Measurements from ENCODE around the gene MCM9.

DNA sequence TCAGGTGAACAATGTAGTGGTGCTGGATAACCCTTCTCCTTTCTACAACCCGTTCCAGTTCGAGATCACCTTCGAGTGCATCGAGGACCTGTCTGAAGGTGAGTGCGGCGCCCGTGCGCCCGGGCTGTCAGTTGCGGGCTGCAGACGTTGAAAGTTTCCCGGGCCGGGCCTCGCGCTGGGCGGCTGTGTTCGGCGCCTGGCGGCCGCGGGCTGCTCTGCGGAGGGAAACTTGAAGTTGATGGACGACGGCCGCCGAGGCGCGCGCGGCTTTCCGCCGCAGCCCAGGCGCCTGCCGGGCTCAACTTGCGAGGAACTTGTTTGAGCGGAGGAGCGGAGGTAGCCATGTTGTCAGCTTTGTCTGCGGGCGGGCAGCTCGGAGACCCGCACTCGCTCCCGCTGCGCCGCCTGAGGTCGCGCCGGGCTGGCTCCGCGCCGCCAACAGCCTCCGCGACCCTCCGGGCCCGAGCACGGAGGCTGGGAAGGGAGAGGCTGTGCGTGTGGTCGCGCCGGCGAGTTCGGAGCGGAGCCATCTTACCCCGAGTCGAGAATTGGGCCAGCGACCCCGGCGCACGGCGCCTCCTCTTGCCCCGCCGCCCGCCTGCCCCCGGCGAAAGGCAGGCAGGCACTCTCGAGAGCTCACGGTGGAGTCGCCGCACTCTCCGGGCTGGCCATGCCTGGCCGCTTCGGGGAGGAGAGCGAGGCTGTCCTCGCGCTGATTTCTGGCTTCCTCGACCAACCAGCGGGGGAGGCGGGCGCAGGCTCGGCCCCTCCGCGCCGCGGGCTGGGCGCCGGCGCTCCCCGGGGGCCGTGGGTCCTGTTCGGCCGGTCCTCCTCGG lies 40.3 kb downstream of the MCM9 start:
- TF ChIP-seq MXI1 (IDR thresholded peaks at IDR 0.05; ENCODE audit: borderline replicate concordance, low read depth, low read length) (peak; percentile 69), CTCF (conservative IDR thresholded peaks at IDR 0.05; ENCODE audit: low read depth, low read length) (0 out of 2 replicates have a peak, but pooled peaks have one; percentile 0), RCOR1 (IDR thresholded peaks at IDR 0.05; ENCODE audit: insufficient replicate concordance, low read length) (no peak), POLR2A (IDR thresholded peaks at IDR 0.05; ENCODE audit: low read depth, low read length) (0 out of 2 replicates have a peak, but pooled peaks have one; percentile 38), MAZ (IDR thresholded peaks at IDR 0.05; ENCODE audit: borderline replicate concordance, low read depth, low read length) (peak; percentile 67; the same call in 1 of the 2 replicates), RFX5 (IDR thresholded peaks at IDR 0.05; ENCODE audit: low read depth, low read length) (no peak), CEBPB (IDR thresholded peaks at IDR 0.05; ENCODE audit: low read depth, low read length) (no peak), SMC3 (IDR thresholded peaks at IDR 0.05; ENCODE audit: low read depth, low read length) (no peak)
- TF ChIP-seq, protein P1, sequence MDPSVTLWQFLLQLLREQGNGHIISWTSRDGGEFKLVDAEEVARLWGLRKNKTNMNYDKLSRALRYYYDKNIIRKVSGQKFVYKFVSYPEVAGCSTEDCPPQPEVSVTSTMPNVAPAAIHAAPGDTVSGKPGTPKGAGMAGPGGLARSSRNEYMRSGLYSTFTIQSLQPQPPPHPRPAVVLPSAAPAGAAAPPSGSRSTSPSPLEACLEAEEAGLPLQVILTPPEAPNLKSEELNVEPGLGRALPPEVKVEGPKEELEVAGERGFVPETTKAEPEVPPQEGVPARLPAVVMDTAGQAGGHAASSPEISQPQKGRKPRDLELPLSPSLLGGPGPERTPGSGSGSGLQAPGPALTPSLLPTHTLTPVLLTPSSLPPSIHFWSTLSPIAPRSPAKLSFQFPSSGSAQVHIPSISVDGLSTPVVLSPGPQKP (IDR thresholded peaks at IDR 0.05; ENCODE audit: borderline replicate concordance, low read depth, low read length): no peak

All from IMR-90 (cell line).